Gastrocnemius medialis (tissue), 4 donors: ENCODE results near the gene DHRS4. TPM values are rescaled to one million over a fixed set of nuclear protein-coding genes. Genes with fewer than 3 reads are reported as not detected.
"Not testable (repeated sequence)": the region's sequence is repeated elsewhere in the genome, so short reads cannot be mapped to it uniquely, and the experiment has no call there.

Experiments used
- ATAC-seq, 2 donors: fragments of 150-250 bp; one replicate each; pipeline ENCODE4 v1.9.1; 2016
- DNase-seq, 2 donors: peaks; one replicate each; pipeline ENCODE4 v3.0.0-alpha.2; 2019
- H3K27ac ChIP-seq, 4 donors: fragments of 200-600 bp; sonication (generic); 1 replicate in 1 of 4; 2 replicates in 3 of 4; pipeline ENCODE4 v1.5.1; 2016 to 2018; ENCODE audit warnings: mild to moderate bottlenecking in 2 of 4, moderate library complexity in 1 of 4
- H3K27me3 ChIP-seq, 3 donors: fragments of 200-600 bp; sonication (generic) in 2 of 3; 1 replicate in 1 of 3; 2 replicates in 2 of 3; pipeline versions ENCODE4 v1.5.1 to v1.6.0; 2016 to 2019; ENCODE audit warnings: mild to moderate bottlenecking in 1 of 3, moderate library complexity in 1 of 3
- H3K36me3 ChIP-seq, 2 donors: fragments of 200-600 bp; sonication (generic) in 1 of 2; one replicate each; pipeline ENCODE4 v1.5.1; 2017 to 2018
- H3K4me1 ChIP-seq, 2 donors: fragments of 200-600 bp; sonication (generic) in 1 of 2; one replicate each; pipeline ENCODE4 v1.5.1; 2016 to 2017; ENCODE audit warnings: mild to moderate bottlenecking in 2 of 2
- H3K4me3 ChIP-seq, 4 donors: fragments of 200-600 bp; sonication (generic) in 3 of 4; 1 replicate in 1 of 4; 2 replicates in 3 of 4; pipeline ENCODE4 v1.5.1; 2016 to 2019; ENCODE audit warnings: mild to moderate bottlenecking in 2 of 4
- H3K9me3 ChIP-seq, 3 donors: fragments of 200-600 bp; sonication (generic) in 2 of 3; 1 replicate in 1 of 3; 2 replicates in 2 of 3; pipeline ENCODE4 v1.5.1; 2016 to 2019
- POLR2A ChIP-seq, 2 donors: fragments of 450-650 bp; IDR thresholded peaks; one replicate each; pipeline ENCODE4 v1.6.1; 2017; ENCODE audit warnings: antibody characterized with exemption in 2 of 2, mild to moderate bottlenecking in 2 of 2, moderate library complexity in 2 of 2
- in situ Hi-C, 4 donors: fragments of 200-750 bp; cut with MboI; loops; one replicate each; pipeline versions ENCODE4 v1.15.0 to v1.8.0; 2017; ENCODE audit warnings: low sequenced_read_pairs in 4 of 4
- intact Hi-C: fragments of 100-400 bp; cut with DNase I; formaldehyde crosslinking; loops from one replicate; pipeline ENCODE4 v1.15.1; 2023; ENCODE audit warnings: low total_unique reads
- total RNA-seq, 4 donors: library from RNA; depleted of rRNA; stranded (reverse); fragments of >200 nt; gene quantifications; one replicate each; pipeline versions ENCODE4 v1.1.0 to v1.2.3, GENCODE V29; 2016
- TF ChIP-seq, protein P1 (sequence below), 5 experiments: fragments of 450-650 bp in 3 of 5; fragments of 200-600 bp in 2 of 5; sonication (generic) in 2 of 5; IDR thresholded peaks in 4 of 5; conservative IDR thresholded peaks in 1 of 5; 1 replicate in 4 of 5; 2 replicates in 1 of 5; pipeline ENCODE4 v1.5.1; 2016 to 2019; ENCODE audit warnings: antibody characterized with exemption in 5 of 5, mild to moderate bottlenecking in 3 of 5, moderate library complexity in 3 of 5

Gene DHRS4
- total RNA-seq, 4 donors from 2014 or later = 26.0 to 56.2 (median 44.1) TPM

DNA sequence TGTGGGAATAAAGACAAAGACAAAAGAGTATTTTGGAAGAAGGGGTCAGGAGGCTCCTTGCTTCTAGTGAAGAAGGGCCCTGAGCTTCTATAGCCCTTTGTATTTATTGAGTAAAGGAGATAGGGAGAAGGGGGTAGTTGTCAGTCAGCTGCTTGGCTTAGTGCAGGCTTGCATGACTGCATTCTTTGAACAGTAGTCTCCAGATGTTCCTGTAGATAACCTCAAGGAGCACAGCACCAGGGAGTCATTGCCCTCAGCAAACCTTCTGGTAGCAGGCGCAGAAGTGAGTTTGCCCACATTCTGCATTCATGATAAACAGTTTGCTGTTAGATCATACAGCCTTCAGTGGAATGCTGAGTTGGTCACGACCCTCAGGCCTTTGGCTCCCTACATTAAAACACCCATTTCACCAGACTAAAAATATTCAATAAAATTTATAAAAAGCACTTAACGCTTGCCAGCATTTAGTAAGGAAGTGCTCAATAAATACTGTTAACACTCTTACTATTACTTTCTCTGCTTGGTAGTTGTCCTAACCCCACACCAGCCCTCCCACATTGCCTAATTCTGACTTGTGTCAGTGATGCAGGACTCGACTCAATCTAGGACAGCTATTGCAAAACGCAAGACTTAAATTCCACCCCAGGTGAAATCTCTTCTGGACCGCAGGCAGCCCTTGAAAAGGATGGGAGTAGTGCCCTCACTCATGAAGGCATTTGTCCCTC, 3.0 kb upstream of the DHRS4 start:
- H3K27ac ChIP-seq = peak overlapping the region in 2 of 4 donors; percentile 20 to 70
- H3K36me3 ChIP-seq = no peaks in the 10 kb centered on the region
- DNase-seq = peak in 1 of 2 donors; percentile 67
- intact Hi-C loops (loop anchor here (1.0 to 10.0 kb wide), 2 partner anchors 349 to 476 kb away; partner anchors contain the start of genes DHRS1 and NOP9), in situ Hi-C loops (no loop called here)
- no peak for TF ChIP-seq POLR2A (IDR thresholded peaks at IDR 0.05)
- TF ChIP-seq, protein P1, sequence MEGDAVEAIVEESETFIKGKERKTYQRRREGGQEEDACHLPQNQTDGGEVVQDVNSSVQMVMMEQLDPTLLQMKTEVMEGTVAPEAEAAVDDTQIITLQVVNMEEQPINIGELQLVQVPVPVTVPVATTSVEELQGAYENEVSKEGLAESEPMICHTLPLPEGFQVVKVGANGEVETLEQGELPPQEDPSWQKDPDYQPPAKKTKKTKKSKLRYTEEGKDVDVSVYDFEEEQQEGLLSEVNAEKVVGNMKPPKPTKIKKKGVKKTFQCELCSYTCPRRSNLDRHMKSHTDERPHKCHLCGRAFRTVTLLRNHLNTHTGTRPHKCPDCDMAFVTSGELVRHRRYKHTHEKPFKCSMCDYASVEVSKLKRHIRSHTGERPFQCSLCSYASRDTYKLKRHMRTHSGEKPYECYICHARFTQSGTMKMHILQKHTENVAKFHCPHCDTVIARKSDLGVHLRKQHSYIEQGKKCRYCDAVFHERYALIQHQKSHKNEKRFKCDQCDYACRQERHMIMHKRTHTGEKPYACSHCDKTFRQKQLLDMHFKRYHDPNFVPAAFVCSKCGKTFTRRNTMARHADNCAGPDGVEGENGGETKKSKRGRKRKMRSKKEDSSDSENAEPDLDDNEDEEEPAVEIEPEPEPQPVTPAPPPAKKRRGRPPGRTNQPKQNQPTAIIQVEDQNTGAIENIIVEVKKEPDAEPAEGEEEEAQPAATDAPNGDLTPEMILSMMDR (IDR thresholded peaks at IDR 0.05 in 4 of 5, conservative IDR thresholded peaks at IDR 0.05 in 1 of 5) = no peak
- no peak overlapping the region for H3K4me3 ChIP-seq
- H3K4me1 ChIP-seq = peaks cover 13 to 38% of the 10 kb centered on the region in 2 donors
- H3K9me3 ChIP-seq = no peaks in the 10 kb centered on the region
- peak; percentile 28 to 79 for ATAC-seq
- H3K27me3 ChIP-seq = no peaks in the 10 kb centered on the region

DNA sequence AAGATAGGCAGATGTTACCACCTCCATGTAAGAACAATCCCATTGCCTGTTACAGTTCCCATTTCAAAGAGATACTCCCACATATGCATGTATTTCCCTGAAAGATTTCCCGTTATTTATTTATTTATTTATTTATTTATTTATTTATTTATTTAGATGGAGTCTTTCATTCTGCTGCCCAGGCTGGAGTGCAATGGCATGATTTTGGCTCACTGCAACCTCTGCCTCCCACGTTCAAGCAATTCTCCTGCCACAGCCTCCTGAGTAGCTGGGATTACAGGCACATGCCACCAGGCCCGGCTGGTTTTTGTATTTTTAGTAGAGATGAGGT, 2.5 kb upstream of the DHRS4 start:
- intact Hi-C loops = loop anchor here (10.0 kb wide), 1 partner anchor 476 kb away; no protein-coding TSS in a partner anchor
- in situ Hi-C loops, H3K4me3 ChIP-seq: not testable (repeated sequence)

DNA sequence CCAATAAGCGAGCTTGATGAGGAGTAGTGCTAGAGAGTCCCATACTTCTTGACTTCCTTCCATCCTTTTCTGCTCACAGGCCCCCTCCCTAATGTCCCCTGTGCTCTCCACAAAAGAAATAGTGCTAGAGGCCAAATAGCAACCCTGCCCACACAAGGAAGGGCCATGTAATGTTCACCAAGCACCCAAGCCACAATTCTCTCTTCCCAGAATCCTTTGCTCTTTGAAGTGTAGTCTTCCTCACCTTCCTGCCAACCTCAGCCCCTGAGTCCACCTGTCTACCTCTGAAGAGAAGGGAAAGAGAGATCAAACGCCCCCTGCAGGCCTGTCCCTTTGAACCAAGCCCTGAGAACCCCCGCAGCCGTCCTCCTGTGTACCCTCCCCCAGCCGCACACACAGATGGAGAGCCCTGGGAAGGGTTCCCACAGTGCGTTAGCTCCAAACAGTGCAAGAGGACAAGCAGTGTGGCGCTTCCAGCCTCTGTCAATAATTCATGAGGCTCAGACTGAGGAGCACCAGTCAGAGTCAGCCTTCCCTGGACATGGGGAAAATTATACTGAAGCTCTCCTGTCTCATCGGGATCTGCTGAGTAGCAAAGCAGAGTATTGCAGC, 1.9 kb upstream of the DHRS4 start:
- H3K27me3 ChIP-seq = no peaks in the 10 kb centered on the region
- DNase-seq (peak in 1 of 2 donors; percentile 18), ATAC-seq (no peak)
- in situ Hi-C loops = no loop called here
- peaks cover 13 to 38% of the 10 kb centered on the region in 2 donors for H3K4me1 ChIP-seq
- no peak for TF ChIP-seq POLR2A (IDR thresholded peaks at IDR 0.05)
- TF ChIP-seq, protein P1 (IDR thresholded peaks at IDR 0.05 in 4 of 5, conservative IDR thresholded peaks at IDR 0.05 in 1 of 5) = no peak
- H3K27ac ChIP-seq = peak overlapping the region in 3 of 4 donors; percentile 6 to 70 (median 23)
- no peaks in the 10 kb centered on the region for H3K36me3 ChIP-seq
- intact Hi-C loops = loop anchor here (10.0 kb wide), 1 partner anchor 477 kb away; no protein-coding TSS in a partner anchor
- H3K9me3 ChIP-seq = no peaks in the 10 kb centered on the region
- H3K4me3 ChIP-seq = no peak overlapping the region

More for the DNA sequence above, 2.5 kb upstream of the DHRS4 start:
- DNase-seq, ATAC-seq, H3K9me3 ChIP-seq, H3K36me3 ChIP-seq, H3K27me3 ChIP-seq: not testable (repeated sequence)
- Histone ChIP-seq H3K27ac (peak overlapping the region in 1 of 4 donors; percentile 70), H3K4me1 (peaks cover 13 to 38% of the 10 kb centered on the region in 2 donors)

GRCh38 chr14:23953116-23953463, 480 bp upstream of the DHRS4 start:
- peak in 1 of 2 donors; percentile 4 for ATAC-seq
- H3K27me3 ChIP-seq, H3K36me3 ChIP-seq, H3K9me3 ChIP-seq, in situ Hi-C loops, DNase-seq: not testable (repeated sequence)
- intact Hi-C loops = loop anchor here (10.0 kb wide), 1 partner anchor 478 kb away; no protein-coding TSS in a partner anchor
- H3K4me3 ChIP-seq = peak overlapping the region; percentile 77 to 90 (median 83)
- peaks cover 13 to 38% of the 10 kb centered on the region in 2 donors for H3K4me1 ChIP-seq
- H3K27ac ChIP-seq = peak overlapping the region; percentile 88 to 93 (median 91)

DNA sequence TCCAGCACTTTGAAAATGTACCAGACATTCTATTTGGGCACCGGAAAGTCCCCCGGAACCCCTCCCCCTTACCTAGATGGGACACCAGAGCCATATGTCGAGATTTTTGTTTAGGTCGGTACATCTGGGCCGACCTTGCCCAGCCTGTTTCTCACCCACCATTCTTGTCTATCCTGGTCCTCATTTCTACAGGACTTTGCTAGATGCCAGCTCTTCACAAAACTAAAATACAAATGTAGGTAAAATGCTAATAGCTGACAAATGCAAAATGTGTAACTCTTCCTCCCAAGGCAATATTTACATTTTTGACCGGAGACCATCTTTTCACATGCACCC, 677 bp downstream of the DHRS4 start:
- in situ Hi-C loops, ATAC-seq: not testable (repeated sequence)

GRCh38 chr14:23954965-23955364, 1.4 kb downstream of the DHRS4 start:
- DNase-seq (peak; percentile 26 to 45), ATAC-seq (peak in 1 of 2 donors; percentile 14)
- peak overlapping the region in 2 of 4 donors; percentile 23 to 90 for H3K27ac ChIP-seq
- H3K4me3 ChIP-seq, H3K9me3 ChIP-seq, H3K36me3 ChIP-seq, in situ Hi-C loops, H3K27me3 ChIP-seq: not testable (repeated sequence)
- H3K4me1 ChIP-seq = peaks cover 13 to 38% of the 10 kb centered on the region in 2 donors
- intact Hi-C loops = loop anchor here (10.0 kb wide), 1 partner anchor 480 kb away; no protein-coding TSS in a partner anchor

More for the DNA sequence above, 677 bp downstream of the DHRS4 start:
- H3K9me3 ChIP-seq, H3K27me3 ChIP-seq, DNase-seq, H3K36me3 ChIP-seq: not testable (repeated sequence)
- peak overlapping the region; percentile 77 to 90 (median 83) for H3K4me3 ChIP-seq
- peak overlapping the region; percentile 88 to 93 (median 91) for H3K27ac ChIP-seq
- intact Hi-C loops = loop anchor here (10.0 kb wide), 1 partner anchor 479 kb away; no protein-coding TSS in a partner anchor
- H3K4me1 ChIP-seq = peaks cover 13 to 38% of the 10 kb centered on the region in 2 donors

DNA sequence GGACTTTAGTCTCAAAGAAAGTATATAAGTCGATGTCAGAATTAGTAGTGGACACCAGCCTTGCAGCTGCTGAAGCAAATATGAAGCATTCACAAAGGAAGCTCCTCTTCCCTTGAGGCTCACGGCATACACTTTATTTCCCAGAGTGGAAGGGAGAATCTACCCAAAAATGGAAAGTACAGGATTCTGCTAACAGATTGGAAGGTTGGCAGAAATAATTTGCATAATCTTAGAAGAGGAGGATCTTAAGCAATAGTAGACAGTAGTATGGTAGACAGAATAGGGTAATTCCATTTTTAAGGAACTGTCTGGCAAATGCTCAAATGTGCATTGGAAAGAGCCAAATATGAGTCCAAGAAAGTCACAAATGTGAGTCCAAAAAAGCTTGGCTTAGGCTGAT, 2.2 kb downstream of the DHRS4 start:
- ATAC-seq, in situ Hi-C loops, H3K27me3 ChIP-seq, H3K9me3 ChIP-seq, H3K36me3 ChIP-seq, H3K27ac ChIP-seq, H3K4me3 ChIP-seq, DNase-seq: not testable (repeated sequence)
- peaks cover 19 to 35% of the 10 kb centered on the region in 2 donors for H3K4me1 ChIP-seq
- intact Hi-C loops = loop anchor here (10.0 kb wide), 1 partner anchor 481 kb away; no protein-coding TSS in a partner anchor

DNA sequence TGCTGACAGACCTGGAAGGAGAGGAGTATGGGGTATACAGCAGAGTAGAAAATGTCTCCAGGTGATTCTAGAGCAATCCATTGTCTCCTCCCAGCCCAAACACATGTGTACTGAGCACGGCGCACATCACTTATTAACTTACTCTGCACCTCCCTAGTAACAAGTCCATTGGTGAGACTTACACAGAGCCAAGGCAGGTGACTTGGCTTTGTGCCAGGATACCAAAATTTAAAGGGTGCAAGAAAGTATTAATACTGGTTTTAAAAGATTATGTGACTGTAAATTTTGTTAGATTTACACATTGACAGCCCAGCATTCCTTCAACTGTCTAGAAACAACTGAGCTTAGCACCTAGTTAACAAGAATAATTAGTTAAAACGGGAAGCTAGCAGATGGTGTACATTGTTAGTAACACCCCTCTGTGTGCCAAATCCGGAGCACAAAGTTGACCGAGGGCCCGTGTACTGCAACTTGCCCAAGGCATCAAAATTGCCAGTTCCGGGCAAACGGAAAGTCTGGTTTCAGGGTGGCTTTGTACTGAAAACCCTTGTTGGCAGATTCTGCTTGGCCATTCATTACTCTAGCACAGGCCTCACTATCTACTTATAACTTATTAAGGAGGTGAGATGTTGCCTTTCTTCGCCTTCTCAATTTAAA, 4.5 kb downstream of the DHRS4 start:
- ATAC-seq, H3K27me3 ChIP-seq: not testable (repeated sequence)
- intact Hi-C loops = loop anchor here (10.0 kb wide), 1 partner anchor 483 kb away; no protein-coding TSS in a partner anchor

DNA sequence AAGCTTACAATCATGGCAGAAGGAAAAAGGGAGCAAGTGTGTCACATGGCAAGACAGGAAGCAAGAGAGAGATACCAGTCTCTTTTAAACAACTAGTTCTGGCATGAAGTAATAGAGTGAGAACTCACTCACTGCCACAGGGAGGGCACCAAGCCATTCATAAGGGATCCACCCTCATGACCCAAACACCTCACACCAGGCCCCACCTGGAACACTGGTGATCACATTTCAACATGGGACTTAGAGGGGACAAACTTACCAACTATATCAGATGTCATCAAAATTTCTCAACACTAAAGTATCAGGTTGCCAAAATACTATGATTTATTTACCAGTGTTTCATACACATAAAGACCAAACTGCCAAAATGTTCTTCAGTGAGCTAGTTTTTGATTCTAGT, 7.3 kb downstream of the DHRS4 start:
- H3K4me3 ChIP-seq, in situ Hi-C loops, H3K27me3 ChIP-seq, H3K9me3 ChIP-seq, H3K4me1 ChIP-seq, intact Hi-C loops, H3K36me3 ChIP-seq: not testable (repeated sequence)
- ATAC-seq (peak; percentile 95), DNase-seq (peak; percentile 47 to 80)
- peak overlapping the region; percentile 45 to 68 (median 64) for H3K27ac ChIP-seq

More for the DNA sequence above, 4.5 kb downstream of the DHRS4 start:
- in situ Hi-C loops, H3K36me3 ChIP-seq, H3K9me3 ChIP-seq, H3K4me3 ChIP-seq, DNase-seq: not testable (repeated sequence)
- Histone ChIP-seq H3K27ac (peak overlapping the region in 1 of 4 donors; percentile 18), H3K4me1 (peaks cover 14 to 15% of the 10 kb centered on the region in 2 donors)
